Measurements from ENCODE around the gene SNX27. TPM values are rescaled to one million over a fixed set of nuclear protein-coding genes. Genes with fewer than 3 reads are reported as not detected.
"Not testable (repeated sequence)": the region's sequence is repeated elsewhere in the genome, so short reads cannot be mapped to it uniquely, and the experiment has no call there.

Gene SNX27
- total RNA-seq, 1 donor from 2014 or later: 39.0 TPM

DNA sequence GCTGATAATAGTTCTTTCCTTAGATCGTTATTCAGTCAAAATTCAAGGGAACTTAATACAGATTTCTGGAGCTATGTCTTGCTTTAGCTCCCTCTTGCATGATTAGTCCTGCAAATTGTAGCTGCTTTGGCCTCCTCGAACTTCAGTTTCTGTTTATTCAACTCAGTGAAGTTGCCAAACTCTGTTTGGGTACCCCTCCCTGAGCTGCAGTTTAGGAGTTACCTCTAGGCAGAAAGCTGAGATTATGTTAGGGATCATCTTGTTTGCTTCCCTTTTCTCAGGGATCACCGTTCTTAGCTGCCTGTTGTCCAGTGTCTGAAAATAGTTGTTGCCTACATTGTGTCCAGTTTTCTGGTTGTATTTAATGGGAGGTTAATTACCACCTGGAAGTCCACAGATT is 43.5 kb downstream of the SNX27 start:
- TF ChIP-seq, protein P1, sequence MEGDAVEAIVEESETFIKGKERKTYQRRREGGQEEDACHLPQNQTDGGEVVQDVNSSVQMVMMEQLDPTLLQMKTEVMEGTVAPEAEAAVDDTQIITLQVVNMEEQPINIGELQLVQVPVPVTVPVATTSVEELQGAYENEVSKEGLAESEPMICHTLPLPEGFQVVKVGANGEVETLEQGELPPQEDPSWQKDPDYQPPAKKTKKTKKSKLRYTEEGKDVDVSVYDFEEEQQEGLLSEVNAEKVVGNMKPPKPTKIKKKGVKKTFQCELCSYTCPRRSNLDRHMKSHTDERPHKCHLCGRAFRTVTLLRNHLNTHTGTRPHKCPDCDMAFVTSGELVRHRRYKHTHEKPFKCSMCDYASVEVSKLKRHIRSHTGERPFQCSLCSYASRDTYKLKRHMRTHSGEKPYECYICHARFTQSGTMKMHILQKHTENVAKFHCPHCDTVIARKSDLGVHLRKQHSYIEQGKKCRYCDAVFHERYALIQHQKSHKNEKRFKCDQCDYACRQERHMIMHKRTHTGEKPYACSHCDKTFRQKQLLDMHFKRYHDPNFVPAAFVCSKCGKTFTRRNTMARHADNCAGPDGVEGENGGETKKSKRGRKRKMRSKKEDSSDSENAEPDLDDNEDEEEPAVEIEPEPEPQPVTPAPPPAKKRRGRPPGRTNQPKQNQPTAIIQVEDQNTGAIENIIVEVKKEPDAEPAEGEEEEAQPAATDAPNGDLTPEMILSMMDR (IDR thresholded peaks at IDR 0.05): no peak
- Mint-ChIP-seq H3K27ac (ENCODE audit: unreplicated experiment) (no peak overlapping the region), H3K27me3 (ENCODE audit: low read depth) (no peaks in the 10 kb centered on the region), H3K4me1 (ENCODE audit: low read depth) (peaks cover 13% of the 10 kb centered on the region), H3K4me3 (ENCODE audit: unreplicated experiment) (no peak overlapping the region), H3K36me3 (ENCODE audit: low read depth) (peaks cover 14% of the 10 kb centered on the region), H3K9me3 (ENCODE audit: low read depth) (peaks cover 8% of the 10 kb centered on the region)
- DNase-seq (ENCODE audit: low spot score): no peak

DNA sequence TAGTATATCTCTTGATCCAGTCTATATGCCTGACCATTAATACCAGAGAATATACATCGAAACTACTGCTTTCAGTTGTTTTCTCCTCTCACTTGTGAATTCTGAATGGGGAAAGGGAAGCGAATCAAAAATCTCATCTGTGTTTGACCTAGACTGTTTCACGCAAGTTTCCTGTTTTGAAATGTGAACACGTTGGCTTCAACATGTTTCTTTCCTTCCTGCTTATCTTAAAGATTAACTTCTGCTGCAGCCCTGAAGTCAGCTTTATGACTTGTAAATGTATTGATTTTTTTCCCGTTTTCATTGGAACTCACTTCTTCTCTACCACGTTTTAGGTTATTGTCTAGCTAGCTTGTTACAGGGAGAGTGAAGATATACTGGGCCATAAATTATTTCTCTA is 49.9 kb downstream of the SNX27 start:
- DNase-seq (ENCODE audit: low spot score): no peak
- Mint-ChIP-seq H3K27me3 (ENCODE audit: low read depth) (no peaks in the 10 kb centered on the region), H3K36me3 (ENCODE audit: low read depth) (peaks cover 16% of the 10 kb centered on the region), H3K9me3 (ENCODE audit: low read depth) (no peaks in the 10 kb centered on the region), H3K27ac (ENCODE audit: unreplicated experiment) (no peak overlapping the region), H3K4me3 (ENCODE audit: unreplicated experiment) (no peak overlapping the region), H3K4me1 (ENCODE audit: low read depth) (peaks cover 21% of the 10 kb centered on the region)
- TF ChIP-seq, protein P1 (IDR thresholded peaks at IDR 0.05): no peak

DNA sequence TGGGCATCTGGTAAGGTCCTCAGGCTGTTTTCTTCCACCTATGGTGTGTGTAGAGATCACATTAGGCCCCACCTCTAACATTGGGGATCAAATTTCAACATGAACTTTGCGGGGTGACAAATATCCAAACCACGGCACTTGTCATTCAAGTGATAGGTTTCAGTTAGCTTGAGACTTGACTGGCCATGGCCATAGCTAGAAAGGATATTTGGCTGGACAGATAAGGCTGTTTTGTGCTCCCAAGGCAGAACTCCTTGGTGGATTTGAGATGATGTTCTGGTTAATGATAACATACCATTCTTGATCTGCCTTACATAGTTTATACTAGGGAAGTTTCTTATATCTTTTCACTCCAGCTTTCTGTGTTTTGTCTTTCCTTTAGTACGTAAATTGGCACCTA is 56.2 kb downstream of the SNX27 start:
- Mint-ChIP-seq H3K27ac (ENCODE audit: unreplicated experiment) (no peak overlapping the region), H3K36me3 (ENCODE audit: low read depth) (peaks cover 31% of the 10 kb centered on the region), H3K4me3 (ENCODE audit: unreplicated experiment) (no peak overlapping the region), H3K9me3 (ENCODE audit: low read depth) (peaks cover 16% of the 10 kb centered on the region), H3K4me1 (ENCODE audit: low read depth) (peaks cover 25% of the 10 kb centered on the region), H3K27me3 (ENCODE audit: low read depth) (no peaks in the 10 kb centered on the region)
- no peak for DNase-seq (ENCODE audit: low spot score)
- TF ChIP-seq, protein P1 (IDR thresholded peaks at IDR 0.05): no peak

DNA sequence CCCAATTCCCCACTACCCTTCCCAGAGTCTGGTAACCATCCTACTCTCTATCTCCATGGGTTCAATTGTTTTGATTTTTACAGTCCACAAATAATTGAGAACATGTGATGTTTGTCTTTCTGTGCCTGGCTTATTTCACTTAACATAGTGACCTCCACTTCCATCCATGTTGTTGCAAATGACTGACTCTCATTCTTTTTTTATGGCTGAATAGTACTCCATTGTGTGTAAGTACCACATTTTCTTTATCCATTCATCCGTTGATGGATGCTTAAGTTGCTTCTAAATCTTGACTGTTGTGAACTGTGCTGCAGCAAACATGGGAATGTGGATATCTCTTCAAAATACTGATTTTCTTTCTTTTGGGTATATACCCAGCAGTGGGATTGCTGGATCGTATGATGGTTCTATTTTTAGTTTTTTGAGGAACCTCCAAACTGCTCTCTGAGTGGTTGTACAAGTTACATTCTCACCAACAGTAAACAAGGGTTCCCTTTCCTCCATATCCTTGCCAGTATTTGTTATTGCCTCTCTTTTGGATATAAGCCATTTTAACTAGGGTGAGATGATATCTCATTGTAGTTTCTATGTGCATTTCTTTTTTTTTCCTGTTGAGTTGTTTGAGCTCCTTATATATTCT is 58.3 kb downstream of the SNX27 start:
- DNase-seq (ENCODE audit: low spot score); H3K27ac Mint-ChIP-seq (ENCODE audit: unreplicated experiment); H3K27me3 Mint-ChIP-seq (ENCODE audit: low read depth); H3K4me3 Mint-ChIP-seq (ENCODE audit: unreplicated experiment): not testable (repeated sequence)
- Mint-ChIP-seq H3K4me1 (ENCODE audit: low read depth) (peaks cover 15% of the 10 kb centered on the region), H3K9me3 (ENCODE audit: low read depth) (peaks cover 16% of the 10 kb centered on the region), H3K36me3 (ENCODE audit: low read depth) (peaks cover 35% of the 10 kb centered on the region)

DNA sequence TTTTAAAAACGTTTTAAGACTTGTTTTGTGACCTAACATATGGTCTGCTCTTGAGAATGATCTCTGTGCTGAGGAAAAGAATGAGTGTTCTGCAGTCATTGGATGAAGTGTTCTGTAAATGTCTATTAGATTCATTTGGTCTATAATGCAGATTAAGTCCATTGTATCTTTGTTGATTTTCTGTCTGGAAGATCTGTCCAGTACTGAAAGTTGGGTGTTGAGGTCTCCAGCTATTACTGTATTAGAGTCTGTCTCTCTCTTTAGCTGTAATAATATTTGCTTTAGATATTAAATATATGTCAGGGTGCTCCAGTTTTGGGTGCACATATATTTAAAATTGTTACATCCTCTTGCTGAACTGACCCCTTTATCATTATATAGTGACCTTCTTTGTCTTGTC is 61.6 kb downstream of the SNX27 start:
- TF ChIP-seq, protein P1 (IDR thresholded peaks at IDR 0.05): no peak
- no peaks in the 10 kb centered on the region for H3K27me3 Mint-ChIP-seq (ENCODE audit: low read depth)
- H3K36me3 Mint-ChIP-seq (ENCODE audit: low read depth): peaks cover 34% of the 10 kb centered on the region
- H3K9me3 Mint-ChIP-seq (ENCODE audit: low read depth): peaks cover 16% of the 10 kb centered on the region
- H3K4me3 Mint-ChIP-seq (ENCODE audit: unreplicated experiment): no peak overlapping the region
- H3K4me1 Mint-ChIP-seq (ENCODE audit: low read depth): peaks cover 2% of the 10 kb centered on the region
- no peak overlapping the region for H3K27ac Mint-ChIP-seq (ENCODE audit: unreplicated experiment)
- DNase-seq (ENCODE audit: low spot score): no peak

DNA sequence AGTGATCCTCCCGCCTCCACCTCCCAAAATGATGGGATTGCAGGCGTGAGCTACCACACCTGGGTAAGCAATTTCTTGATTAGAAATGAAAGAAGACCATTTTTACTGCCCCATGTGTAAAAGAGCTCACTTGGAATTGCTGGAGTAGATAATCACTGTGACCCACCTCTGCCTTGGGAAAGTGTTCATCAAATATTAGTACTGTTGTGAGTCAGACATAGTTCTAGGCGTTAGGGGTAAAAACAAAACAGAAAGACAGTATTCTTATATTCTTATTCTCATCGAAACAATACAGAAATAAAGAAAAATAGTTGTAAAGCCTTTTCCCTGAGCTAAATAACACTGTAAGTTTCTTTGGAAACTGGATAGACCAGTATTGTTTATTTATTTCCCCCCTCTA is 68.5 kb downstream of the SNX27 start:
- H3K4me1 Mint-ChIP-seq (ENCODE audit: low read depth): peaks cover 30% of the 10 kb centered on the region
- TF ChIP-seq, protein P1 (IDR thresholded peaks at IDR 0.05): no peak
- DNase-seq (ENCODE audit: low spot score): no peak
- peak overlapping the region; percentile 54 for H3K4me3 Mint-ChIP-seq (ENCODE audit: unreplicated experiment)
- H3K36me3 Mint-ChIP-seq (ENCODE audit: low read depth): peaks cover 3% of the 10 kb centered on the region
- peak overlapping the region; percentile 98 for H3K27ac Mint-ChIP-seq (ENCODE audit: unreplicated experiment)
- H3K9me3 Mint-ChIP-seq (ENCODE audit: low read depth): no peaks in the 10 kb centered on the region
- no peaks in the 10 kb centered on the region for H3K27me3 Mint-ChIP-seq (ENCODE audit: low read depth)
